Measurements from ENCODE around the gene THADA. TPM values are rescaled to one million over a fixed set of nuclear protein-coding genes. Genes with fewer than 3 reads are reported as not detected.

THADA gene
- total RNA-seq, 1 donor from 2014 or later, result 28.3 TPM

DNA sequence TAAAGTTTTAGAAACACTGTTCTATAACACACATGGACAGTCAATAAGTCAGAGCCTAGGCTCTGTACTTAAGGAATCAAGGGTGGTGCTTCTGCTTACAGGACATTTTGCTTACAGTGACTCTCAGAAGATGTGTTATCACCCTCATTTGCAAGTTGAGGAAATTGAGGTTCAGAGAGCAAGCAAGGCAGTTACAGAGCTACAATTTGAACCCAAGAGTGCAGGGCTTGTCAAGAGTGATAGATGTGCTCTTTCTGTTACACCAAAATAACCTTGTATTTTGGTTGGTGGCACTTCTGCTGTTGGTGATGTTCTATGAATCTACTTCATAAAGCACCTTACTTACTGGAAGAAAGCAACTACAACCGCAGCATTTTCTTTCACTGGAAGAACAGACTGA is 170.2 kb downstream of the THADA start:
- no peaks in the 10 kb centered on the region for H3K27me3 Mint-ChIP-seq (ENCODE audit: unreplicated experiment)
- no peak overlapping the region for H3K27ac Mint-ChIP-seq (ENCODE audit: unreplicated experiment)

DNA sequence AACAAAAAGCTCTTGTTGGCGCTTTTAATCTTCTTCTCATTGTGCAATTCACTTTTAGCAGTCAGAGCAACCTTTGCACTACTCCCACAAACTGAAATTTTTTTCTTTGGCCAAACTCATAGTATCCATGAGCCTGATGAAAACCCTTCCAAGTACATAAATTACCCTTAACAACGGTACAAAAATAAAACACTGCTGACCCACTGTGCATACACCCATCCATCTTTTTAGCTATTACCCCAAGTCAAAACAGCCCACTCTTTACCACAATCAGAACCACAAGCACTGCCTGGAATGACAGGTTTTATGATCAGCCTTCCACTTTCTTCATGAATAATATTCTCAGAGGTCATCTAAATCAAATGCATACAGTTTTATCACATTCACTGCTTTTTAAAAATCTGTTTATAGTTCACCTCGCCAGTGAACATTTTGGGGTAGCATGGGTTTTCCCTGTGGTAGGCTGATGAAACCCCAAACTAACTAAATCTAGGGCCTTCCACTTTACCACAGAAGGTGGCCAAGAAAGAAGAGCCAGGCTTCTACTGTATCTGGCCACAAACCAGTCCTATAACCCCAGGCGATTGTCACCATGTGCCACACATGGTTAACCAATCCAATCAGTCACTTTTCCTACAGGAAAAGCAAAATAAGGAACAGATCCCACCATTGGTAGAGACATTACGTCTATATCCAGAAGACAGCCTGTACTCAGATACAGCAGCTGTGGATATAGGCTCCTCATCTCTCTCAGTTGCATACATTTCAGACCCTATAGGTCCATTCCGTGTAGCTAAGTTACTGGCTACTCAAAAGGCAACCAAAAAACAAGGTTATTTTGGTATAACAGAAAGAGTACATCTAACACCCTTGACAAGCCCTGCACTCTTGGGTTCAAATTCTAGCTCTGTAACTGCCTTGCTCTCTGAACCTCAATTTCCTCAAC is 171.3 kb downstream of the THADA start:
- TF ChIP-seq, protein P1, sequence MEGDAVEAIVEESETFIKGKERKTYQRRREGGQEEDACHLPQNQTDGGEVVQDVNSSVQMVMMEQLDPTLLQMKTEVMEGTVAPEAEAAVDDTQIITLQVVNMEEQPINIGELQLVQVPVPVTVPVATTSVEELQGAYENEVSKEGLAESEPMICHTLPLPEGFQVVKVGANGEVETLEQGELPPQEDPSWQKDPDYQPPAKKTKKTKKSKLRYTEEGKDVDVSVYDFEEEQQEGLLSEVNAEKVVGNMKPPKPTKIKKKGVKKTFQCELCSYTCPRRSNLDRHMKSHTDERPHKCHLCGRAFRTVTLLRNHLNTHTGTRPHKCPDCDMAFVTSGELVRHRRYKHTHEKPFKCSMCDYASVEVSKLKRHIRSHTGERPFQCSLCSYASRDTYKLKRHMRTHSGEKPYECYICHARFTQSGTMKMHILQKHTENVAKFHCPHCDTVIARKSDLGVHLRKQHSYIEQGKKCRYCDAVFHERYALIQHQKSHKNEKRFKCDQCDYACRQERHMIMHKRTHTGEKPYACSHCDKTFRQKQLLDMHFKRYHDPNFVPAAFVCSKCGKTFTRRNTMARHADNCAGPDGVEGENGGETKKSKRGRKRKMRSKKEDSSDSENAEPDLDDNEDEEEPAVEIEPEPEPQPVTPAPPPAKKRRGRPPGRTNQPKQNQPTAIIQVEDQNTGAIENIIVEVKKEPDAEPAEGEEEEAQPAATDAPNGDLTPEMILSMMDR (IDR thresholded peaks at IDR 0.05), result no peak
- no peaks in the 10 kb centered on the region for H3K27me3 Mint-ChIP-seq (ENCODE audit: unreplicated experiment)
- H3K4me1 Mint-ChIP-seq (ENCODE audit: unreplicated experiment), result peaks cover 27% of the 10 kb centered on the region
- peaks cover 2% of the 10 kb centered on the region for H3K36me3 Mint-ChIP-seq (ENCODE audit: unreplicated experiment)
- no peak for DNase-seq (ENCODE audit: extremely low spot score, unreplicated experiment)
- H3K27ac Mint-ChIP-seq (ENCODE audit: unreplicated experiment), result no peak overlapping the region
- H3K9me3 Mint-ChIP-seq (ENCODE audit: unreplicated experiment), result no peaks in the 10 kb centered on the region
- H3K4me3 Mint-ChIP-seq (ENCODE audit: unreplicated experiment), result no peak overlapping the region

More for the DNA sequence above, 170.2 kb downstream of the THADA start:
- Mint-ChIP-seq H3K36me3 (ENCODE audit: unreplicated experiment) (peaks cover 2% of the 10 kb centered on the region), H3K9me3 (ENCODE audit: unreplicated experiment) (no peaks in the 10 kb centered on the region), H3K4me3 (ENCODE audit: unreplicated experiment) (no peak overlapping the region), H3K4me1 (ENCODE audit: unreplicated experiment) (peaks cover 18% of the 10 kb centered on the region)
- no peak for DNase-seq (ENCODE audit: extremely low spot score, unreplicated experiment)
- TF ChIP-seq, protein P1 (IDR thresholded peaks at IDR 0.05), result no peak

DNA sequence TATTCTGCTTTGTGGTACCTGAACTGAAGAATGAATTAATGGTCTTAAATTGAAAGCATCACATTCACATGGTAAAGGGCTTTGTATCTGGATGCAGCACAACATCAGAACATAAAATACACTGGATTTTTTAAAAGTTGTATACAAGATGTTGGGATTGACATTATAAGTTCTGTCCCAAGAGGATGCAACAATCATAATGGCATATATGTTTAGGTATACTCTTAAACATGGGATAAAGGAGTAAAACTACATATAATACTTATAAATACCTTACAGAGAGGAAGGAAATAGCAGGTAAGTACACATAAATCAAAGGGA is 171.9 kb downstream of the THADA start:
- TF ChIP-seq, protein P1 (IDR thresholded peaks at IDR 0.05), result no peak
- Mint-ChIP-seq H3K4me1 (ENCODE audit: unreplicated experiment) (peaks cover 31% of the 10 kb centered on the region), H3K27me3 (ENCODE audit: unreplicated experiment) (no peaks in the 10 kb centered on the region), H3K36me3 (ENCODE audit: unreplicated experiment) (peaks cover 2% of the 10 kb centered on the region), H3K4me3 (ENCODE audit: unreplicated experiment) (no peak overlapping the region), H3K27ac (ENCODE audit: unreplicated experiment) (no peak overlapping the region), H3K9me3 (ENCODE audit: unreplicated experiment) (no peaks in the 10 kb centered on the region)
- no peak for DNase-seq (ENCODE audit: extremely low spot score, unreplicated experiment)

DNA sequence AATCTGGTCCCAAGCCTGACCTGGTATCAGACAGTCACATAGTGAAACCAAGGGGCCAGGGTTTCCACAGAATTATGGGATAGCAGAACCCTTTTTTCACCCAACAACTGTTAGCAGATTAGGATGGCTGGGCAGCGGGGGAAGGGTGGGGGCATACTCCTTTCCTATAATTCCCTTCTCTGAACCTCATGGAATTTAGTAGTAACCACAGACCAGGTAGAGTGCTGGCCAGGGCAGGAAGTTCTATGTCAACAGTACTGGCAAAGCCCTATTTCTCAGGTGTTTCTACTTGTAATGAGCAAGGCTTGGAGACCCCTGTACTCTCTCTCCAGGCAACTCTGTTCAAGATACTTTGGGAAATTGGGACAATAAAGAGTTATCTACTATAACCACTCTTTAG is 174.6 kb downstream of the THADA start:
- no peaks in the 10 kb centered on the region for H3K36me3 Mint-ChIP-seq (ENCODE audit: unreplicated experiment)
- H3K27ac Mint-ChIP-seq (ENCODE audit: unreplicated experiment), result no peak overlapping the region
- peaks cover 48% of the 10 kb centered on the region for H3K4me1 Mint-ChIP-seq (ENCODE audit: unreplicated experiment)
- H3K9me3 Mint-ChIP-seq (ENCODE audit: unreplicated experiment), result no peaks in the 10 kb centered on the region
- DNase-seq (ENCODE audit: extremely low spot score, unreplicated experiment), result no peak
- H3K4me3 Mint-ChIP-seq (ENCODE audit: unreplicated experiment), result no peak overlapping the region
- H3K27me3 Mint-ChIP-seq (ENCODE audit: unreplicated experiment), result no peaks in the 10 kb centered on the region
- TF ChIP-seq, protein P1 (IDR thresholded peaks at IDR 0.05), result no peak

DNA sequence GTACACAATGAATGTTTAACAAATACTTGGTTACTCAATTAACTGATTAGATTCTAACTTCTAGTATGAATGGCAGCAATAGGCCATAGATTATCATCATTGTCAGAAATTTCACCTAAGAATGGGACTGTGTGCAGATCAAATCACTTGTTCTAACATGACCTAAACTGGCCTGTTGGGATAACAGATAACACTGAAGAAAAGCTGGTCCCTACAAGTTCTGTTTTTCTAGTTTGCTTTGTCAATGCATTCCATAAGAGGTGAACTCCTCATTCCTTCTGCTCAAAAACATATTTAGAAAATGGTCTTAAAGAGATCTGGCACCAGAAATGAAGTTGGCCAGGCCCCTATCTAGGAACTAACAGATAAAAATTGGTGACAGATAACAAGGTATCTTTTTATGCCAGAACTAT is 175.4 kb downstream of the THADA start:
- DNase-seq (ENCODE audit: extremely low spot score, unreplicated experiment), result no peak

More for the DNA sequence above, 175.4 kb downstream of the THADA start:
- Mint-ChIP-seq H3K9me3 (ENCODE audit: unreplicated experiment) (no peaks in the 10 kb centered on the region), H3K4me1 (ENCODE audit: unreplicated experiment) (peaks cover 49% of the 10 kb centered on the region), H3K27me3 (ENCODE audit: unreplicated experiment) (no peaks in the 10 kb centered on the region), H3K27ac (ENCODE audit: unreplicated experiment) (no peak overlapping the region), H3K4me3 (ENCODE audit: unreplicated experiment) (no peak overlapping the region), H3K36me3 (ENCODE audit: unreplicated experiment) (no peaks in the 10 kb centered on the region)
- TF ChIP-seq, protein P1 (IDR thresholded peaks at IDR 0.05), result no peak

Data from osteocyte (in vitro differentiated cells).